ENCODE measurements around the gene TAS1R1.

TAS1R1 gene

DNA sequence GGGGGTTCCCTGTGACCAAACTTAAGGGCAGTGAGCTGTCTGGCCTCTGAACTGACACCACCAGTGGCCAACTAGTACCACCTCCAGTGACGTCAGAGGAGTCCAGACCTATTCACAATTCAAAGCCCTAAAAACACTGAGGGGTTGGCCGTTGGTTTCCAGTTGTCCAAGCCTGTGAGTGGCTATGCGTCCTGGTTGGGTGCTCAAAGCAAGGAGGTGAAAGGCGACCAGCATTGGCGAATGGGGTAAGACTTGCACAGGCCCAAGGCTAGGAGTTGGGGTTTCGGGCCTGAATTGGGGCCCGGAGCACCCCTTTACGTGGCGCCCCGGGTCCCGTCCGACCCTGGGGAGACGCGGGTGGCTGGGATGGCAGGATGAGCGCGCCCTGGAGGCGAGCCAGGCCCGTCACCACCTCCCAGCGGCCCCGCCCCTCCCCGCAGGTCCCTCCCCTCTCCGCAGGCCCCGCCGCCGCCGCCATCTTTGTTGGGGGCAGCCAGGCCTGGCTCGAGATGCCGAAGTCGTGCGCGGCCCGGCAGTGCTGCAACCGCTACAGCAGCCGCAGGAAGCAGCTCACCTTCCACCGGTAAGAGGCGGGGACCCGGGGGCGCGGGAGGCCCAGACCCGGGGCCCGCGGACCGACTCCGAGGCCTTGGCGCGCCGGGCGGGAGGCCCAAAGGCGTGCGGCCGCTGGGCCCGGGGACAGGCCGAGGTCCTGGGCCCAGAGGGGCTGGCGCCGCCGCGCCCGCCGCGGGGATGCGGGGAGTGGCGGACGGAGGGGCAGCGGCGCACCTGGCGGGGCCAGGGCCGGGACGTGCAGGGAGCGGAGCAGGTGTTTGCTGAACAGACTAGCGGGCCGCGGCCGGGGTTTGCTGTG is 69.8 kb downstream of the TAS1R1 start, which contains the start of gene THAP3:
THAP3 (plus strand) TSS at position 159 of the 874 bp plus-strand sequence; CDS start at position 510, 351 bp downstream.
- no peaks in the 10 kb centered on the region for H3K36me3 ChIP-seq (ENCODE audit: control insufficient read depth, insufficient read depth, low read length)

DNA sequence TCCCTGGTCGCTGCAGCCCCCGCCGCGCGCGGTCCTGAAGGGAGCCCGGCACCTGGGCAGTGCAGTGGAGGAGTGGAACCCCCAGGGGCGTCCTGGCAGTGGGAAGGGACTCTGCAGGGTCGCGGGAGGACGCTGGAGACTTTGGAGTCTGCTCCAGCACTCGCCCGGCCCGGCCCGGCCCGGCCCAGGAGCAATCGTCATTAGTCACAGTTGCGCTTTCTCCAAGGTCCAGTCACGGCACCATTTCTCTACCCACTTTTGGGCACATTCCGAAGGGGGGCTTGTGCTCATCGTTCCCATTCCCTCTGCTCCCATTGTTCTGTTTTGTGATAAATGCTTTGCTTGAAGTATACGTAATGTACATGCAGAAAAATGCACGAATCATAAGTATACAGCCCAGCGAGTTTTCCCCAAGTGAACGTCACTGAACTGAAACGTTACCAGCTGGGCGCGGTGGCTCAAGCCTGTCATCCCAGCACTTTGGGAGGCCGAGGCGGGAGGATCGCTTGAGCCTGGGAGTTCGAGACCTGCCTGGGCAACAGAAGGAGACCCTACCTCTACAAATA is 70.6 kb downstream of the TAS1R1 start:
- Histone ChIP-seq H3K4me1 (peaks cover 22% of the 10 kb centered on the region), H3K27ac (peak overlapping the region; percentile 24), H3K9ac (no peak overlapping the region)

More for the DNA sequence above, 69.8 kb downstream of the TAS1R1 start, which contains the start of gene THAP3:
- Histone ChIP-seq H3K27ac (peak within 1 kb of the TSS; percentile 87), H3K4me2 (ENCODE audit: low read length) (peak within 1 kb of the TSS; percentile 84), H3K4me1 (peaks cover 22% of the 10 kb centered on the region), H2AFZ (peak within 1 kb of the TSS; percentile 69), H3K27me3 (ENCODE audit: control insufficient read depth, insufficient read depth, low read length) (no peaks in the 10 kb centered on the region), H3K4me3 (ENCODE audit: low read depth, low read length) (peak within 1 kb of the TSS; percentile 68), H3K9me3 (ENCODE audit: control insufficient read depth, low read length) (no peaks in the 10 kb centered on the region), H3K79me2 (peaks cover 20% of the 10 kb centered on the region), H3K9ac (no peak within 1 kb of the TSS)
- TF ChIP-seq, protein P1, sequence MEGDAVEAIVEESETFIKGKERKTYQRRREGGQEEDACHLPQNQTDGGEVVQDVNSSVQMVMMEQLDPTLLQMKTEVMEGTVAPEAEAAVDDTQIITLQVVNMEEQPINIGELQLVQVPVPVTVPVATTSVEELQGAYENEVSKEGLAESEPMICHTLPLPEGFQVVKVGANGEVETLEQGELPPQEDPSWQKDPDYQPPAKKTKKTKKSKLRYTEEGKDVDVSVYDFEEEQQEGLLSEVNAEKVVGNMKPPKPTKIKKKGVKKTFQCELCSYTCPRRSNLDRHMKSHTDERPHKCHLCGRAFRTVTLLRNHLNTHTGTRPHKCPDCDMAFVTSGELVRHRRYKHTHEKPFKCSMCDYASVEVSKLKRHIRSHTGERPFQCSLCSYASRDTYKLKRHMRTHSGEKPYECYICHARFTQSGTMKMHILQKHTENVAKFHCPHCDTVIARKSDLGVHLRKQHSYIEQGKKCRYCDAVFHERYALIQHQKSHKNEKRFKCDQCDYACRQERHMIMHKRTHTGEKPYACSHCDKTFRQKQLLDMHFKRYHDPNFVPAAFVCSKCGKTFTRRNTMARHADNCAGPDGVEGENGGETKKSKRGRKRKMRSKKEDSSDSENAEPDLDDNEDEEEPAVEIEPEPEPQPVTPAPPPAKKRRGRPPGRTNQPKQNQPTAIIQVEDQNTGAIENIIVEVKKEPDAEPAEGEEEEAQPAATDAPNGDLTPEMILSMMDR (IDR thresholded peaks at IDR 0.05), result no peak

GRCh38 chr1:6627031-6627430 is 71.9 kb downstream of the TAS1R1 start:
- H3K36me3 ChIP-seq (ENCODE audit: control insufficient read depth, insufficient read depth, low read length), result no peaks in the 10 kb centered on the region
- H3K4me2 ChIP-seq (ENCODE audit: low read length), result no peak overlapping the region
- H3K4me3 ChIP-seq (ENCODE audit: low read depth, low read length), result no peak overlapping the region
- no peak overlapping the region for H2AFZ ChIP-seq
- TF ChIP-seq, protein P1 (IDR thresholded peaks at IDR 0.05), result no peak
- H3K27me3 ChIP-seq (ENCODE audit: control insufficient read depth, insufficient read depth, low read length), result no peaks in the 10 kb centered on the region
- H3K79me2 ChIP-seq, result peaks cover 20% of the 10 kb centered on the region
- H3K9me3 ChIP-seq (ENCODE audit: control insufficient read depth, low read length), result no peaks in the 10 kb centered on the region
- peaks cover 19% of the 10 kb centered on the region for H3K4me1 ChIP-seq
- H3K27ac ChIP-seq, result no peak overlapping the region
- no peak overlapping the region for H3K9ac ChIP-seq

More for the DNA sequence above, 70.6 kb downstream of the TAS1R1 start:
- peak overlapping the region; percentile 69 for H2AFZ ChIP-seq
- peaks cover 20% of the 10 kb centered on the region for H3K79me2 ChIP-seq
- H3K4me2 ChIP-seq (ENCODE audit: low read length), result peak overlapping the region; percentile 84
- peak overlapping the region; percentile 68 for H3K4me3 ChIP-seq (ENCODE audit: low read depth, low read length)
- TF ChIP-seq, protein P1 (IDR thresholded peaks at IDR 0.05), result no peak
- no peaks in the 10 kb centered on the region for H3K36me3 ChIP-seq (ENCODE audit: control insufficient read depth, insufficient read depth, low read length)
- no peaks in the 10 kb centered on the region for H3K27me3 ChIP-seq (ENCODE audit: control insufficient read depth, insufficient read depth, low read length)
- no peaks in the 10 kb centered on the region for H3K9me3 ChIP-seq (ENCODE audit: control insufficient read depth, low read length)

GRCh38 chr1:6627841-6628545 is 72.9 kb downstream of the TAS1R1 start:
- Histone ChIP-seq H3K4me1 (peaks cover 13% of the 10 kb centered on the region), H3K79me2 (peaks cover 20% of the 10 kb centered on the region), H3K9ac (no peak overlapping the region), H3K27me3 (ENCODE audit: control insufficient read depth, insufficient read depth, low read length) (no peaks in the 10 kb centered on the region), H3K9me3 (ENCODE audit: control insufficient read depth, low read length) (no peaks in the 10 kb centered on the region), H3K4me2 (ENCODE audit: low read length) (no peak overlapping the region), H3K4me3 (ENCODE audit: low read depth, low read length) (no peak overlapping the region), H3K36me3 (ENCODE audit: control insufficient read depth, insufficient read depth, low read length) (no peaks in the 10 kb centered on the region), H3K27ac (no peak overlapping the region), H2AFZ (no peak overlapping the region)
- TF ChIP-seq, protein P1 (IDR thresholded peaks at IDR 0.05), result no peak

Data from parathyroid adenoma (tissue), 2 donors.